Measurements from ENCODE around the gene TLE4. TPM values are rescaled to one million over a fixed set of nuclear protein-coding genes. Genes with fewer than 3 reads are reported as not detected.
"Not testable (repeated sequence)": the region's sequence is repeated elsewhere in the genome, so short reads cannot be mapped to it uniquely, and the experiment has no call there.

The TLE4 gene
- total RNA-seq, 2 experiments from 2014 or later, result 62.4 to 68.8 TPM

DNA sequence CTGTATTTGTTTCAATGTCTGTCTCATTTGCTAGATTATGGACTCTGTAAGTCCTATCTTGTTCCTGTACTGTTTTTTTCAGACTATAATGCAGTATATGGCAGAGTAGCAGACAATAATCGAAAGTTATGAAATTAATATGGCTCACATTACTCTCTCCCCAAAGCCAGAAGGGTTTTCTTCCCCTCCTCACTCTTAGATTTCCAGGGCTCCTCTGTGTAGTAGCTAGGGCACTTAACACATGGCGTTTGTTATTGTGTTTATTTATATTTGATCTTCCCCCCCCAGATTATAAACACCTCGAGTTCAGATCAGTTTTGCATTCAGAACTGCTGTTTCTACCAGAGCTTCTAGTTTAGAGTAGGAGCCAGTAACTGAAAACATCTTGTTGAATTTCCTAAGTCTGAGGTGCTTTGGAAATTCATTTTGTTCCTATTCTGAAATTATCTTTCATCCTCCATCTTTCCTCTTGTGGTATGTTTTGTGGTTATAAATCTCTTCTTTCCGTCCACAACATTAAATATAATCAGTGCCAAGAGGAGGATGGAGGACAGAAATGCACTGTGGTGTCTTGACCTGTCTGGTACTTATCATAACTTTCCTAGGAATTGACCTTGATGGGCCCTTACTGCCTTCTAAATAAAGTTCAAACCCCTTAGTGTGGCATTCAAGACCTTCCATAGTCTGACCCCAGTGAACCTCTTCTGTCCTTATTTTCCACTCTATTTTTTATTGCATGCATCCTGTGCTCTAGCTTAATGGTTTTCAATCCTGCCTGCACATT lies 27.0 kb downstream of the TLE4 start:
- no peak for ATAC-seq (ENCODE audit: low read depth)
- Mint-ChIP-seq H3K4me3 (no peak overlapping the region), H3K36me3 (peaks cover 50% of the 10 kb centered on the region), H3K27me3 (no peaks in the 10 kb centered on the region), H3K27ac (no peak overlapping the region), H3K9me3 (peaks cover 2% of the 10 kb centered on the region), H3K4me1 (peaks cover 24% of the 10 kb centered on the region)
- POLR2A ChIA-PET, result interaction anchor here (0.7 kb wide), 1 partner anchor 37 kb away, joined by 7 read pairs; no protein-coding TSS in a partner anchor
- no peak for DNase-seq

DNA sequence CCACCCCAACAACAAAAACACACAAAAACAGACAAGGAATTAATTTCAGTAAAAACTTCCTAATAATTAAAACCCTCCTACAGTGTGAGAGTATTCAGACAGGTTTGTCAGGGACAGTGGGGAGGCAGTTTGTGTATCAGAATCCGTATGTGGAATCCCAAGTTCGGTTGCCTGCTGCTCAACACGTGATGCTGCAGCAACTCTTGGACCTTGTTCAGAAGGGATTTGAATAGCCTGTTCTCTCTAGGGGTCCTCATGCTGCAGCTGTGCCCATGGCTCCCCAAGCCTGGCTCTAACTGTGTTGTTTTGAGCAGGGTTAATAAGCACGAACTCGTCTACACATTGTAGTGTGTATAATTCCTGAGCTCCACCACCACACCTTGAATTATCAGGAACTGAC lies 28.7 kb downstream of the TLE4 start:
- no peak overlapping the region for H3K4me3 Mint-ChIP-seq
- peaks cover 2% of the 10 kb centered on the region for H3K9me3 Mint-ChIP-seq
- H3K36me3 Mint-ChIP-seq, result peaks cover 42% of the 10 kb centered on the region
- POLR2A ChIA-PET, result no interaction called here
- peaks cover 13% of the 10 kb centered on the region for H3K4me1 Mint-ChIP-seq
- no peak overlapping the region for H3K27ac Mint-ChIP-seq
- ATAC-seq (ENCODE audit: low read depth), result no peak
- no peaks in the 10 kb centered on the region for H3K27me3 Mint-ChIP-seq
- DNase-seq, result no peak

DNA sequence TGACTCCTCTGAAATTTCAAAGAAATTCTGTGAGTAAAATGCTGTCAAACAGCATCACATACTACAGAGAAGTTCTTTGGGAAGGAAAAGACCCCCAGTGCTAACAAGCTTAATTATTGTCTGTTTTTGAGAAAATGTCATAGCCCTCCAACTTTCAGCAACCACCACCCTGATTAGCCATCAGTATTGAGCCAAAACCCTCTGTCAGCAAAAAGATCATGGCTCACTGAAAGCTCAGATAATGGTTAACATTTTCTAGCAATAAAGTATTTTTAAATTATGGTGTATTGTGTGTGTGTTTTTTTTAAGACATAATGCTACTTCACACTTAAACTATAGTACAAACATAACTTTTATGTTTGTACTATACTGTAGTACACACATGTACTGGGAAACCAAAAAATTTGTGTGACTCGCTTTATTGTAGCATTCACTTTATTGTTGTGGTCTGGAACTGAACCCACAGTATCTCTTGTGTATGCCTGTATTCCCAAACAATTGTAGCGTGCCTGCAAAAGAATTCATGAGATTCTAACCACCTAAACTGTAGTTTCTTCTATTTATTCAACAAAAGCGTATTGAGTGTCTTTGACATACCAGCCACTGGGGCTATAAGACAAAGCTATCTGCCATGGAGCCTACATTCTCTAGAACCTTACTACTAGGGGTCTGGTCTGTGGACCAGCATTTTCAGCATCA lies 31.6 kb downstream of the TLE4 start:
- H3K36me3 Mint-ChIP-seq, result peaks cover 35% of the 10 kb centered on the region
- peaks cover 13% of the 10 kb centered on the region for H3K4me1 Mint-ChIP-seq
- H3K27me3 Mint-ChIP-seq, result no peaks in the 10 kb centered on the region
- no peak overlapping the region for H3K27ac Mint-ChIP-seq
- H3K4me3 Mint-ChIP-seq, result no peak overlapping the region
- DNase-seq, result no peak
- POLR2A ChIA-PET, result interaction anchor here (0.5 to 0.6 kb wide), 3 partner anchors 11 to 77 kb away, joined by 3 to 5 read pairs (median 3); no protein-coding TSS in a partner anchor
- H3K9me3 Mint-ChIP-seq, result peaks cover 6% of the 10 kb centered on the region
- no peak for ATAC-seq (ENCODE audit: low read depth)

- Mint-ChIP-seq H3K27me3 (no peaks in the 10 kb centered on the region), H3K4me3 (no peak overlapping the region), H3K36me3 (peaks cover 31% of the 10 kb centered on the region), H3K4me1 (peaks cover 13% of the 10 kb centered on the region), H3K9me3 (peaks cover 6% of the 10 kb centered on the region), H3K27ac (no peak overlapping the region)
- POLR2A ChIA-PET, result no interaction called here
- ATAC-seq (ENCODE audit: low read depth) (no peak), DNase-seq (no peak)
Measured at GRCh38 chr9:79604149-79604548, 32.4 kb downstream of the TLE4 start.

GRCh38 chr9:79604921-79605562 lies 33.3 kb downstream of the TLE4 start:
- no peaks in the 10 kb centered on the region for H3K27me3 Mint-ChIP-seq
- H3K4me3 Mint-ChIP-seq, result no peak overlapping the region
- peaks cover 28% of the 10 kb centered on the region for H3K36me3 Mint-ChIP-seq
- POLR2A ChIA-PET, result interaction anchor here (0.5 kb wide), 1 partner anchor 207 kb away, joined by 3 read pairs; no protein-coding TSS in a partner anchor
- H3K9me3 Mint-ChIP-seq, result peaks cover 6% of the 10 kb centered on the region
- H3K27ac Mint-ChIP-seq, result no peak overlapping the region
- ATAC-seq (ENCODE audit: low read depth) (no peak), DNase-seq (no peak)
- H3K4me1 Mint-ChIP-seq, result peaks cover 13% of the 10 kb centered on the region

- POLR2A ChIA-PET; ATAC-seq (ENCODE audit: low read depth); H3K4me3 Mint-ChIP-seq: not testable (repeated sequence)
Measured at GRCh38 chr9:79606529-79606928, 34.8 kb downstream of the TLE4 start.

GRCh38 chr9:79609468-79610018 lies 37.8 kb downstream of the TLE4 start:
- no peaks in the 10 kb centered on the region for H3K27me3 Mint-ChIP-seq
- ATAC-seq (ENCODE audit: low read depth) (no peak), DNase-seq (no peak)
- H3K4me3 Mint-ChIP-seq, result no peak overlapping the region
- H3K27ac Mint-ChIP-seq, result no peak overlapping the region
- H3K9me3 Mint-ChIP-seq, result peaks cover 5% of the 10 kb centered on the region
- POLR2A ChIA-PET, result no interaction called here
- peaks cover 16% of the 10 kb centered on the region for H3K4me1 Mint-ChIP-seq
- peaks cover 22% of the 10 kb centered on the region for H3K36me3 Mint-ChIP-seq

More at GRCh38 chr9:79606529-79606928, 34.8 kb downstream of the TLE4 start:
- H3K27me3 Mint-ChIP-seq, H3K27ac Mint-ChIP-seq, DNase-seq, H3K9me3 Mint-ChIP-seq: not testable (repeated sequence)
- Mint-ChIP-seq H3K36me3 (peaks cover 24% of the 10 kb centered on the region), H3K4me1 (peaks cover 12% of the 10 kb centered on the region)

DNA sequence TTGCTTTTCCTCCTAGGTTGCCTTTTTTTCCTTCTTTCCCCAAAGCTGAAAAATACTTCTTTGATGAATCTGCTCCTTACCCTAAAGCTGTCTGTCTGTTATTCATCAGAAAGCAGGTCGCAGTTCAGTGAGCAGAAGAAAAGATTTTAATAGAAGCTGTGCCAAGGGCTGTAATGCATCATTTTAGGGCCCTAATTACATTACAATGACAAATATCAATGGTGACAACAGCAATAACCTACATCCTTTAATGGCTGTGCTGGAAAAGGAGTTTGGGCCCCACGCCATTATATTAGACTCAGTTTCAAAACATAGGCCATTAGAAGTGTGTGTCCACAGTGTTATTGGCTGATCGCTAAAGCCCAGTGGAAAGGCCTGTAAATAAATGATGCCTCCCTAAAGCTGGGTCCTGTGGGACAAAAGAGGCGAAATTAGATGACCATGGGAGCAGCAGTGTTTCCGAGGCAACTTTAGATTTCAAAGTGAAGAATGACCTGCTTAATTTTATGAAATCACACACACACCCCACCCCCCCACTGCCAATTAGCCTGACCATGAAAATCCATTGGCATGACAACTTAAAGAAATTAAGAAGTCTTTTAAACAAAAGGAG lies 38.4 kb downstream of the TLE4 start:
- DNase-seq (no peak), ATAC-seq (ENCODE audit: low read depth) (no peak)
- Mint-ChIP-seq H3K9me3 (peaks cover 5% of the 10 kb centered on the region), H3K27ac (no peak overlapping the region), H3K27me3 (no peaks in the 10 kb centered on the region), H3K36me3 (peaks cover 27% of the 10 kb centered on the region), H3K4me1 (peaks cover 18% of the 10 kb centered on the region), H3K4me3 (no peak overlapping the region)
- POLR2A ChIA-PET, result no interaction called here

- peaks cover 29% of the 10 kb centered on the region for H3K36me3 Mint-ChIP-seq
- H3K27me3 Mint-ChIP-seq, result no peaks in the 10 kb centered on the region
- no peak for DNase-seq
- no peak for ATAC-seq (ENCODE audit: low read depth)
- POLR2A ChIA-PET, result no interaction called here
- H3K9me3 Mint-ChIP-seq, result peaks cover 5% of the 10 kb centered on the region
- H3K4me3 Mint-ChIP-seq, result no peak overlapping the region
- no peak overlapping the region for H3K27ac Mint-ChIP-seq
- H3K4me1 Mint-ChIP-seq, result peaks cover 18% of the 10 kb centered on the region
Measured at GRCh38 chr9:79610791-79611614, 39.2 kb downstream of the TLE4 start.

- POLR2A ChIA-PET, result interaction anchor here (1.6 kb wide), 1 partner anchor 11 kb away, joined by 3 read pairs; no protein-coding TSS in a partner anchor
- H3K27me3 Mint-ChIP-seq, result no peaks in the 10 kb centered on the region
- peaks cover 30% of the 10 kb centered on the region for H3K36me3 Mint-ChIP-seq
- DNase-seq (no peak), ATAC-seq (ENCODE audit: low read depth) (no peak)
- H3K9me3 Mint-ChIP-seq, result no peaks in the 10 kb centered on the region
- peaks cover 16% of the 10 kb centered on the region for H3K4me1 Mint-ChIP-seq
- no peak overlapping the region for H3K27ac Mint-ChIP-seq
- H3K4me3 Mint-ChIP-seq, result no peak overlapping the region
Measured at GRCh38 chr9:79613145-79613544, 41.4 kb downstream of the TLE4 start.

DNA sequence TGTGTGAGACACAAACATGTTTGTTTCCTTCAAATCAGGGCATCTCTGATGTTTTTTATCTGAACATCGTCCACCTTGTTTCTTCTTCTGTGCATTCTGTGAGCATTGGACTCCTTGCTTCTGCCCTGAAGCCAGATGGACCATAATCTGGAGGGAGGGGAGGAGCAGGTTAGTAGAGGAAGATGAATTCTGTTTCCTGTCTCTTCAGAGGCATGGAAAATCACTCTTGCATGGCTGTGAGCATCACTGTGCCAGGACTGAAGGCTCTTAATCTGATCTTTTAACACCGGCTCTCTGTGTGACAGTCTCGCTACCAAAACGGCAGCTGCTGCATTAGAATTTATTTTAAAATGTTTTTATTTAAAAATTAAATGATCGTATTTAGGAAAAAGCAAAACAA lies 43.3 kb downstream of the TLE4 start:
- no peak overlapping the region for H3K27ac Mint-ChIP-seq

DNA sequence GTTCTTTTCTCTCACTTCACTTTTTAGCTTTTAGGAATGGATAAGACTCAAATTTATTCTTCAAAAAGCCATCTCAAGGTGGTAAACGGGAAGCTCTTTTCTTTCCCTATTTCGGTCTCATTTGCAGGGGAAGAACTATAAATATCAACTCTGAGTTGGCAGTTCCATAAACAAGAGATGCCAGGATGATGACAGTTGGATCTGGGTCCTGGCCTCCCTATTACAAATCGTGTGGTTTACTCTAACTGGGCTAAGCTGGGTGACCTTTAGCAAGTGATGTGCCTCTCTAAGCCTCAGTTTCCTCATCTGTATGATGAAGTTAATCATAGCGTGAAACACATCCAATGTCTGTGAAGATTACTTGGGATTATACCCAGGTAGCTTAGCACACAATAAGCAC lies 44.2 kb downstream of the TLE4 start:
- Mint-ChIP-seq H3K4me3 (no peak overlapping the region), H3K27me3 (no peaks in the 10 kb centered on the region), H3K4me1 (peaks cover 31% of the 10 kb centered on the region), H3K27ac (no peak overlapping the region), H3K9me3 (no peaks in the 10 kb centered on the region), H3K36me3 (peaks cover 41% of the 10 kb centered on the region)
- ATAC-seq (ENCODE audit: low read depth) (no peak), DNase-seq (no peak)
- POLR2A ChIA-PET, result no interaction called here

More for the DNA sequence above, 43.3 kb downstream of the TLE4 start:
- H3K4me3 Mint-ChIP-seq, result no peak overlapping the region
- H3K4me1 Mint-ChIP-seq, result peaks cover 26% of the 10 kb centered on the region
- no peak for DNase-seq
- POLR2A ChIA-PET, result no interaction called here
- no peak for ATAC-seq (ENCODE audit: low read depth)
- peaks cover 38% of the 10 kb centered on the region for H3K36me3 Mint-ChIP-seq
- no peaks in the 10 kb centered on the region for H3K27me3 Mint-ChIP-seq
- no peaks in the 10 kb centered on the region for H3K9me3 Mint-ChIP-seq

Measured in activated naive CD8-positive, alpha-beta T cell treated with anti-CD3 and anti-CD28 coated beads, Interleukin-2, amount 10 ng/mL, durations not matched to agents 7 days and 5 days (primary cell).